Stromal cell of bone marrow (primary cell): Measurements from ENCODE around the gene GNPAT.

Source experiments
- DNase-seq: peaks from one replicate; pipeline ENCODE4 v3.0.0-alpha.2; 2012; ENCODE audit warnings: low read depth

GNPAT gene

DNA sequence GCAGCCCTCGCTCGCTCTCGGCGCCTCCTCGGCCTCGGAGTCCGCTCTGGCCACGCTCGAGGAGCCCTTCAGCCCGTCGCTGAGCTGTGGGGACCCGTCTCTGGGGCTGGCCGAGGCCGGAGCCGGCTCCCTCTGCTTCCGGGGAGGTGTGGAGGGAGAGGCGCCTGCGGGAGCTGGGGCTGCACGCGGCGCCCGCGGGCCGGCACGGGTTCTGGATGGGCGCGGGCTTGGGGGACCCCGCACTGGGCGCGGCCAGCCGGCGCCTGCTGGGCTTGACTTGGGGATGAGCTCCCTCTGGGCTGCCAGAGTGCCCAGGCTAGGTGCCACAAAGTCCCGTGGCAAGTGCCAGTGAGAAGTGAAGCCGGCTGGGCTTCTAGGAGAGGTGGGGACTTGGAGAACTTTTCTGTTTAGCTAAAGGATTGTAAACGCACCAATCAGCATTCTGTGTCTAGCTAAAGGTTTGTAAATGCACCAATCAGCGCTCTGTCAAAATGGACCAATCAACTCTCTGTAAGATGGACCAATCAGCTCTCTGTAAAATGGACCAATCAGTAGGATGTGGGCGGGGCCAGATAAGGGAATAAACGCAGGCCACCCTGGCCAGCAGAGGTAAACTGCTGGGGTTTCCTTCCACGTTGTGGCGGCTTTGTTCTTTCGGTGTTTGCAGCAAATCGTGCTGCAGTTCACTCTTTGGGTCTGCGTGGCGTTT, 76.4 kb downstream of the GNPAT start:
- DNase-seq: no peak

DNA sequence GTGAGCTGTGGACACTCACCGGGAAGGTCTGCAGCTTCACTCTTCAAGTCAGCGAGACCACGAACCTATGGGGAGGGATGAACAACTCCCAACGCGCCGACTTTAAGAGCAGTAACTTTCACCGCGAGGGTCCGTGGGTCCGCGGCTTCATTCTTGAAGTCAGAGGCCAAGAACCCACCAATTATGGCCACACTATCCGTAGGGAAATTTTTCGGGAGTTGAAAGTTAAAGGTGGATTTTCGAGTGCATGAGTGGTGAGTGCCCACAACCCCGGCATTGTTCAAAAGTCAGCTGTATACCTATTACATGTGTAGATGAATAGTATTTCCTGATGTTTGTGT, 77.0 kb downstream of the GNPAT start:
- no peak for DNase-seq

DNA sequence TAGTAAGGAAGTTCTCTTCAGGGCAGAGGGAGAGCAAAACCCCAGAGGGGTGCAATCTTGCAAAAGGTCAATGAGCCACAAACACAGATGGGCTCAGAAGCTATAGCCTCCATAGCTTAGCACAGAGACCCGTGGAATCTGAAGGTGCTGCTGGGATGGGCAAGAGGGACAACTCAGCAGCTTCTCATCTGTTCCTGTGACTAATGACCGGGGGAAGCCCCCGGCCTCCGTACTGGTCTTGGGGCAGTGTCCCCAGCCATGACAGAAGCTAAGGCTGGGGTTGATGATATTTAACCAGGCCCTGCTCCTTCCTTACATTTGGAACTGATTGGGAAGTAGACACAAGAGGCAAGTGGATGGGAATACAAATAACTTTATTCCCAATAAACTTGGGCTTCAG, 77.6 kb downstream of the GNPAT start:
- DNase-seq: no peak

DNA sequence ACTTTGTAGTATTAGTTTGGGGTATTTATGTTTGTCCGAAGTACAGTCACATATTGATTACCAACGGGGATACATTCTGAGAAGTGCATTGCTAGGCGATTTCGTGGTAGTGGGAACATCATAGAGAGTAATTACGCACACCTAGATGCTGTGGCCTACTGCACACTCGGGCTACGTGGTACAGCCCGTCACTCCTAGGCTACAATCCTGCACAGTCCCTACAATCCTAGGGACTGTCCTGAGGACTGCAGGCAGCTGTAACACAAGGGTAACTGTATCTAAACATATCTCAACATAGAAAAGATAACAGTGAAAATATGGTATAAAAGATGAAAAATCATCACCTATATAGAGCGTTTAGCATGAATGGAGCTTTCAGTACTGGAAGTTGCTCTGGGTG, 78.1 kb downstream of the GNPAT start:
- DNase-seq: no peak

DNA sequence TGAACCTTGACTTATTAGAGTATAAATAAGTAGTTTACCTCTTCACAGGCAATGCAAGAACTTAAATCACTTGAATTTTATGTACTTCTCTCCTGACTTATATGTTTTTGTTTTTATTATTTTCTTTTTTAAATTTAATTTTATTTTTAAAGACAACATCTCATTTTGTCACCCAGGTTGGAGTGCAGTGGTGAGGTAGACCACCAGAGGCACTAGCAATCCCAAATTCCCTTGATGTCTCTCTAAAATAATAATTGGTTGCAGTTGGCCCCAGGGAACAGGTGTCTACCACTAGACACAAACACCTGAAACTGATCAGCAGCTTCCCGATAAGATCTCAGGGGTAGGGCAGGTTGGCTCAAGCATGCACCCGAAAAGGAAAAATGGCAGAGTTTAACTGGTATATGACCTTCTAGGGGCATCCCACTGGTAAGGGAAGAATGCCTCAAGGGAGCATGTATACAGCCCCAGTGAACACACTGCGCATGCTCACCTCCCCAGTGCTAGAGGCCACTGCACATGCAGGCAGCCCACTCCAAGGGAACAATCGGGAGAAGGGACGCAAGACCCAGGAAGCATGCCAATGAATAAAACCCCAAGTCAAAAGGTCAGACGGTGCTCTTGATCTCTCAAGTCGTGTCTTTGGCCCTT, 82.0 kb downstream of the GNPAT start:
- no peak for DNase-seq

DNA sequence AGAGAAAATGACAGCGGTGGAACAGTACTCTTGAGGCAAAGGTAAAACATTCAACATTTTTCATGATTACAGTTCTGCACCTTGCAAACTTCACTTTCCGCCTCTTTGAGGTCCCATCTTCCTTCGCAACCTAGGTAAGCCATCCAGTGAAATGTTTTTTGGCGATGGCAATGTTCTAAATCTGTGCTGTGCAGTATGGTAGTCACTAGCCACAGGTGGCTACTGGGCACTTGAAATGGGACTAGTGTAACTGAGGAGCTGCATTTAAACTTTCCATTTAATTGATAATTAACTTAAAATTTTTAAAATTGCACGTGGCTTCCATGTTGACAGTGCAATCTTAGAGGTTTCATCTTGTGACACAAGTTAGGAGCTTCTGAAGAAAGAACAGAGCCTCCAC, 83.6 kb downstream of the GNPAT start:
- no peak for DNase-seq

DNA sequence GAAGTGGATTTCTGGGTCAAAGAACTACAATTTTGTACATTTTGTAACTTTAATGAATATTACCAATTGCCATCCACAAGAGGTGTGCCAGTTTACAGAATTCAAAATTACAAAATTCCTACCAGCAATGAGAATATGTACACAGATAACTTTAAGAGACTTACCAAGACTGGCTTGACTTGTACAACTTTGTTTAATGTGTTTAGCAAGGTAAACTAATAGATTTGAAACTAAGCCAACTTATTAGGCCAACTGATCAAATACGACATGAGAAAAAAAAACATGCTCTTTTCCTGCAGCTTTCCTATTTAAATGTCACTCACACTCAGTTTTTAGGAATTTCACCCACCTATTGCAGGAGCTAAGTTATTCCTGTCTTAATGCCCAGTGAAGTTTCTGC, 85.2 kb downstream of the GNPAT start:
- DNase-seq: no peak
